Stimulated activated CD8-positive, alpha-beta memory T cell treated with anti-CD3 and anti-CD28 coated beads, Interleukin-12 subunit alpha, Interleukin-12 subunit beta, amount 100 ng/mL, for 24 hours (primary cell): Measurements from ENCODE around the gene GPR34.
"Not testable (repeated sequence)": the region's sequence is repeated elsewhere in the genome, so short reads cannot be mapped to it uniquely, and the experiment has no call there.

Source experiments
- DNase-seq: peaks from one replicate; pipeline ENCODE4 v3.0.0-alpha.2; 2020; ENCODE audit errors: extremely low read depth

The GPR34 gene, protein sequence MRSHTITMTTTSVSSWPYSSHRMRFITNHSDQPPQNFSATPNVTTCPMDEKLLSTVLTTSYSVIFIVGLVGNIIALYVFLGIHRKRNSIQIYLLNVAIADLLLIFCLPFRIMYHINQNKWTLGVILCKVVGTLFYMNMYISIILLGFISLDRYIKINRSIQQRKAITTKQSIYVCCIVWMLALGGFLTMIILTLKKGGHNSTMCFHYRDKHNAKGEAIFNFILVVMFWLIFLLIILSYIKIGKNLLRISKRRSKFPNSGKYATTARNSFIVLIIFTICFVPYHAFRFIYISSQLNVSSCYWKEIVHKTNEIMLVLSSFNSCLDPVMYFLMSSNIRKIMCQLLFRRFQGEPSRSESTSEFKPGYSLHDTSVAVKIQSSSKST

GRCh38 chrX:41688835-41689234 is at the start of gene GPR34:
GPR34 (plus strand) TSS chrX:41688973; CDS start chrX:41695634, 6,661 bp downstream.
- DNase-seq = no peak

DNA sequence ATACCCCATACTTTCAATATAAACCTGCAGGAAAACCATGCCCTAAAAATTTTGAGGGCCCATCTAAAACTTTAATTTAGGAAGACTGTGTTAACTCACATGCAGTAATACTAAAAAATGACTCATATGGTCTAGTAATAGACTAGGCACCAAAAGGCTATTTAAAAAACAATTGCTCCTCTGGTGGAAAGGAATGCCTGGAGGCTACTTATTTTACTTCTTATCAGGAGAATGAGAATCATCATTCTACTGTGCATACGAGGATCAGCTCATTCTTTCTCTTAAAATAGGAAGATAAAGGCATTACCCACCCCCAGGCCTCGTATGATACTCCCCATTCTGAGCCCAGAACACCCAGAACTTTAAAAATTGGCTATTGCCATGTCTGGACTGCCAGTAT is 42.6 kb upstream of the GPR34 start:
- not testable (repeated sequence) for DNase-seq

DNA sequence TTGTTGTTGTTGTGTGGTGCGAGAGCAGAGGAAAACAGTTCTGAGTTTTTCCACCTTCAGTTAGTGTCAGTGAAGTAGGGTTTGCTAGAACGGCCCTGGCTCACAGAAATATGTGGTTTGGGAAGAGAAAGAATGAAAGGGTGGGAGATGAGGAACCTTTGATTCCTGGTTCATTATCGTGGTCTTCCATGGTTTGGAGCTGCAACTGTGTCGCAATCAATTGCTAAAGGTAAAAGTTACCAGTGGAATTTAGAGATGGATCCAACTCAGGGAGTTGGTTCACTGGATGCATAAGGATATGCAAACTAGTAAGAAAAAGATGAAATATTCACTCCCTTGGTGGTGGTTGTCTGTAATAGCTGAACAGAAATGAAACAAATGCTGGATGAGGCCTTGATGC is 35.6 kb upstream of the GPR34 start:
- DNase-seq = no peak

DNA sequence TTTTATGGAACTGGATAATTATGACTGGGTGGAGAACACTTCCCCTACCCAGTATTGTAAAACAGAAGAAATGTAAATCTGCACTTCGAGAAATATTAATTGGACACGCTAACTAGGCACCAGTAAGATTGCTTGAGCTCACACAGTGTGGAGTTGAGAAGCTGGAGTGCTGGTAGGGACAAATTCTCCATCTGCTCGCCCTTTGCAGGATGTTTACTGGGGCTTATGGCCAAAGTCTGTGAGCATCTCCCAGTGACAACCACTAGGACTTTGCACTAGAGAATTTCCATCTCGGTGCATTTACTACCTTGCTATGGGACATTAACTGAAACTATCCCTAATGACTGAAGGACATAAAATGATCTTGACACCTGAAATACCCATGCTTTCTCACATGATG is 33.7 kb upstream of the GPR34 start:
- DNase-seq = no peak

GRCh38 chrX:41655631-41656030 is 33.1 kb upstream of the GPR34 start:
- no peak for DNase-seq

DNA sequence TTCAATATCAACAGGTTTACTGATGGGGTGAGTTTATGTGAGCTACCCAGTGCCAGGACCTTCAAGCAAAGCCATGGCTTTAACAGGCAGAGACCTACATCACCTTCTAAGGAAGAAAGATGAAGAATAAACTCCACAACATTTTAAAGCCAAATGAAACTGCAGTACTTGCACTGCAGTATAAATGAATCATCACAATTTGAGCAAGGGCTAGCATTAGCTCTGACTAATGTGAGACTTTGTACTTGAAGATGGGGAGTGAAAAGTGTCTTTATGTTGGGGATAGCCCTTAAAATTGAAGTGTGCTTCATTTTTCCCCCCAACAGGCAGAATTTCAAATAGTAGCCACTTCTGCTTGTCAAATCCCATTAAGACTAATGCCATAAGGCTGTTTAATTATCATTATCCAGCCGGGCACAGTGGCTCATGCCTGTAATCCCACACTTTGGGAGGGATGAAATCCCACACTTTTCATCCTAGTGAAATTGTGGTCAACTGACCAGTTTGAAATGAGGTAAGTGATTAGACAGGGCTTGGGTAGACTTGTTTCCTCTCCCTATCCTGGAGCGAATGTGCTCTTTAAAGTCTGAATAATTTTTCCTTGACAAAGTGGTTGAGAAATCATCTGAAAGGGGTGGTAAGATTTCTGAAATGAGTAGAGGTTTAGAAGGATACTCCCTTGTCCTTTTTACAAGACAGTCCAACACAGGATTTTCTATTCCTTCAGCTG is 27.2 kb upstream of the GPR34 start:
- no peak for DNase-seq

- no peak for DNase-seq
These were observed 24.3 kb upstream of the GPR34 start for GRCh38 chrX:41664375-41664901.

- DNase-seq = no peak
These were observed 23.9 kb upstream of the GPR34 start for GRCh38 chrX:41664908-41665307.

GRCh38 chrX:41665686-41666085 is 23.1 kb upstream of the GPR34 start:
- no peak for DNase-seq

- no peak for DNase-seq
These were observed 22.5 kb upstream of the GPR34 start for GRCh38 chrX:41666251-41666650.

- no peak for DNase-seq
These were observed 21.1 kb upstream of the GPR34 start for GRCh38 chrX:41667631-41668030.

DNA sequence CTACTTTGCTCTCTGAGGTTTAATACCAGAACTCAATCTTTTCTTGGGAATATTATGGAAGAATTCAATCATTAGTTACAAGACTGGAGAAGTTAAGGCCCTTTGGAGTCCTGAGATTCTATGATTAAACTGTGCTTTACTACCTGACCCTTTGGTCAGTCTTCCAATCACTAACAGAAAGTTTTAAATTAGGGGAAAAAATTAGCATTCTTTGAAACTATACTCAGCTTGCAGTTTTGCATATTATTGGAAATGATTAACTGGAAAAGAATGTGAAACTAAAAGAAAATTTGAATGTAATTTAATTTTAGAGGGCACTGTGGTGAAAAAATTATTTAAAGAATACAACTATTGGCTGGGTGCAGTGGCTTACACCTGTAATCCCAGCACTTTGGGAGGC is 18.7 kb upstream of the GPR34 start:
- DNase-seq = no peak

DNA sequence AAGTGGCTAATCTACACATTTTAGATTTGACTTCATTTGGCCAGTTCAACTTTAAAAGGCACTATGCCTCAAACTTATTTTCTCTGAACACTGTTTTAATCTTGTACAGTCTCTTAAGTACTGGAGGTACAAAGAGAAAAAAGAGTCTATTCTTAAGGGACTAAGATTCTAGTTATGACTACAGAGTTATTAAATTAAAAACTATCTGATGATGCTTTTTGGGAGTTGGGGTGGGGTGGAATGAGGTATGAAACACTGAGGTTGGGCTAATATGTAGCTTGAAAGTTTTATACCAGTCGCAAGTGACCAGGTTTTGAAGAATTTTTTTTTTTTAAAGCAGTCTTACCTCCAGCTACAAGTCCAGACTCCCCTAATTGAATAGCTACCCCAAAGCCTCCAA is 17.7 kb upstream of the GPR34 start:
- no peak for DNase-seq

DNA sequence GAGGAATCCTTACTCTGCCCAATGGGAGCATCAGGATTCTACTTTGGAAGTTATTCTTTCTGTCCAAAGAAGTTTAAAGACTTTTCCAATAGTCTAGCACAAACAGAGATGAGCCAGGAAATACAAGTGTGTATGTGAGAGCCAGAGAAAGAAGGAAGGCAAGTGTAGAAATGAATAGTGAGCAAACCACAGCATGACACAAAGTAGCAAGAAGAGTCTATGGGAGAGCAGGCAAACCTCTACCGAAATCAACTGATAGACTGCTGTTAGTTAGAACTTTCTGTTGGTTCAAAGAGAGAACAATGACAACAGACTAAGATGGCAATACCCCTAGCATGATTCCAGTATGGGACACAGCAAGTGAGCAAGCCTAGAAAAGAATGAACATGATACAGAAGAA is 16.1 kb upstream of the GPR34 start:
- DNase-seq = no peak

GRCh38 chrX:41676361-41676760 is 12.4 kb upstream of the GPR34 start:
- not testable (repeated sequence) for DNase-seq

- no peak for DNase-seq
These were observed 11.4 kb upstream of the GPR34 start for GRCh38 chrX:41677183-41678060.

DNA sequence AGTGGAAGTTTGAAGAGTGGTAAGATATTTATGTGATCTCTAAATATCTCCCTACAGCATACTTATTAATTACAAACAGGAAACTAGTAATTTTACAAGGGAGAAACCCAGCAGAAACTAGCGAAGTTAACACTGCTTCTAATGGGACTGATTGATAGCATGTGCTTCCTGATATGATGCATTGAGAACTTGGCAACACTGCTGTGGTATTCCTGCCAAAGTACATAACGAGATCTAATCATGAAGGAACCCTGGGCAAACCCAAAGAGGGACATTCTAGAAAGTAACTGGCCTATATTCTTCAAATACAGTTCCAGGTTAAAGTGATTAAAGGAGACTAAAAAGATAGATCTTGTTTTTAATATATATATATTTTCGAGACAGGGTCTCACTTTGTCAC is 4.6 kb upstream of the GPR34 start:
- no peak for DNase-seq

- no peak for DNase-seq
These were observed 3.8 kb upstream of the GPR34 start for GRCh38 chrX:41684940-41685339.

- no peak for DNase-seq
These were observed 2.0 kb upstream of the GPR34 start for GRCh38 chrX:41686788-41687187.

- no peak for DNase-seq
These were observed 617 bp upstream of the GPR34 start for GRCh38 chrX:41688156-41688555.

DNA sequence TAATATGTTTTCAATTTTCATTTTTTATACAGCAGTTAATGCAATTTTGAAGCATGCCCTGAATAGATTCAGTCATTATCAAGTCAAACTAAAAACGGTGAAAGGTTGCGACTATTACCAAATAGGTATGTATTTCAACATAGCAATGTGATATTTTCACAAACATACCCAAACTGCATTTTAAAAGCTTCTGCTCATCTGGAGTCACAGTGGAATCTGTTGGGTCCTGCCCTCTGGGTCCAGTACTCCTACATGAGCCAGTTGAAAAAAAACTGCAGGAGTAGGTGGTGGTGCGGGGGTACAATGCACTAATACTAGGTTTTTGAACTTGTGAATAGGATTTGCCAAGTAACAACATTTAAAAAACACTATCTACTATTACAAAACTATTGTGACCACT is 938 bp downstream of the GPR34 start:
- no peak for DNase-seq

GRCh38 chrX:41692162-41692749 is 3.5 kb downstream of the GPR34 start:
- no peak for DNase-seq
